Endothelial cell of umbilical vein (primary cell): ENCODE data around the gene TBC1D10A. TPM values are rescaled to one million over a fixed set of nuclear protein-coding genes. Genes with fewer than 3 reads are reported as not detected.

Experiments
- BruUV-seq: library from RNA; stranded (reverse); fragments of 400-500 nt; replicated peaks from 2 replicates; lab custom pipeline; 2021; lab: Mats Ljungman, UMichigan
- CTCF ChIA-PET: fragments of 300-600, 350-600 bp; sonication (Branson Sonifier 250); formaldehyde crosslinking; loops from one replicate; lab custom pipeline; 2021; ENCODE audit warnings: antibody characterized with exemption, inconsistent platforms; lab: Charles Lee
- POLR2A ChIA-PET: fragments of 300-600, 350-600 bp; sonication (Branson Sonifier 250); formaldehyde crosslinking; loops from one replicate; lab custom pipeline; 2021; ENCODE audit warnings: antibody characterized with exemption, inconsistent platforms; lab: Charles Lee
- DNase-seq: peaks from one replicate; pipeline ENCODE4 v3.0.0-alpha.2; 2011; ENCODE audit warnings: low read depth, low spot score
- FAIRE-seq: peaks from 2 replicates; lab custom pipeline; 2011; peaks lifted over from hg19 to GRCh38; lab: Jason Lieb, UNC
- H2AFZ ChIP-seq: 2 replicates; pipeline ENCODE4 v1.6.0; 2012; ENCODE audit warnings: low read depth, low read length, control low read depth, inconsistent platforms
- H3K27ac ChIP-seq: 2 replicates; pipeline ENCODE4 v1.5.1; 2011; ENCODE audit warnings: low read depth, mild to moderate bottlenecking, control low read depth, low read length, moderate library complexity; ENCODE audit not compliant: insufficient read depth
- H3K27me3 ChIP-seq, 2 experiments: 2 replicates each; pipeline versions ENCODE4 v1.6.0 to v1.6.1; 2011; ENCODE audit warnings: low read length in 2 of 2, mixed read lengths in 1 of 2; ENCODE audit not compliant: control insufficient read depth in 2 of 2, insufficient read depth in 2 of 2
- H3K36me3 ChIP-seq, 2 experiments: 2 replicates in 1 of 2; 3 replicates in 1 of 2; pipeline ENCODE4 v1.5.1; 2011; ENCODE audit warnings: low read length in 2 of 2, mild to moderate bottlenecking in 1 of 2, moderate library complexity in 1 of 2; ENCODE audit not compliant: control insufficient read depth in 2 of 2, insufficient read depth in 2 of 2; ENCODE audit errors: extremely low read depth in 1 of 2
- H3K4me1 ChIP-seq: 3 replicates; pipeline ENCODE4 v1.5.1; 2011; ENCODE audit warnings: mild to moderate bottlenecking, low read length; ENCODE audit not compliant: control insufficient read depth, insufficient read depth; ENCODE audit errors: extremely low read depth
- H3K4me2 ChIP-seq: 2 replicates; pipeline ENCODE4 v1.6.1; 2011; ENCODE audit warnings: low read length, control low read depth, mixed read lengths; ENCODE audit not compliant: insufficient read depth
- H3K4me3 ChIP-seq, 3 experiments: fragments of 200-600 bp in 1 of 3; sonication (generic), shearing (Covaris generic) in 1 of 3; replicated peaks in 1 of 3; 2 replicates each; pipeline ENCODE4 v1.5.1; 2011 to 2016; ENCODE audit warnings: control low read depth in 3 of 3, low read length in 3 of 3, mild to moderate bottlenecking in 2 of 3, inconsistent platforms in 1 of 3, low read depth in 1 of 3, moderate library complexity in 1 of 3; ENCODE audit not compliant: insufficient read depth in 1 of 3
- H3K79me2 ChIP-seq: 2 replicates; pipeline ENCODE4 v1.6.0; 2012; ENCODE audit warnings: low read length, inconsistent platforms; ENCODE audit not compliant: control insufficient read depth, insufficient read depth
- H3K9ac ChIP-seq: replicated peaks from 2 replicates; pipeline ENCODE3; 2011; ENCODE audit warnings: low read length, control low read depth; ENCODE audit not compliant: insufficient read depth; ENCODE audit errors: extremely low read depth
- H3K9me1 ChIP-seq: replicated peaks from 3 replicates; pipeline ENCODE4 v1.6.0; 2011; ENCODE audit warnings: mild to moderate bottlenecking, low read length; ENCODE audit not compliant: control insufficient read depth, insufficient read depth; ENCODE audit errors: extremely low read depth
- H3K9me3 ChIP-seq: replicated peaks from 2 replicates; pipeline ENCODE4 v1.5.1; 2012; ENCODE audit warnings: low read length, inconsistent platforms; ENCODE audit not compliant: control insufficient read depth, insufficient read depth
- H4K20me1 ChIP-seq: replicated peaks from 2 replicates; pipeline ENCODE3; 2011; ENCODE audit warnings: mild to moderate bottlenecking, low read length; ENCODE audit not compliant: control insufficient read depth, insufficient read depth; ENCODE audit errors: extremely low read depth
- CTCF ChIP-seq, 2 donors: IDR thresholded peaks; 1 replicate in 1 of 2; 2 replicates in 1 of 2; pipeline ENCODE4 v1.5.1; 2011; ENCODE audit warnings: low read length in 2 of 2, mild to moderate bottlenecking in 2 of 2, moderate library complexity in 2 of 2, control low read depth in 1 of 2, inconsistent platforms in 1 of 2, low read depth in 1 of 2; ENCODE audit not compliant: insufficient read depth in 1 of 2; ENCODE audit errors: extremely low read depth in 1 of 2
- EZH2 ChIP-seq: IDR thresholded peaks from 2 replicates; pipeline ENCODE4 v1.6.1; 2012; ENCODE audit warnings: borderline replicate concordance, low read depth, mild to moderate bottlenecking, moderate library complexity, low read length, inconsistent platforms; ENCODE audit not compliant: severe bottlenecking
- FOS ChIP-seq: IDR thresholded peaks from 2 replicates; pipeline ENCODE4 v1.6.1; 2011; ENCODE audit warnings: mild to moderate bottlenecking, low read length, moderate library complexity, borderline replicate concordance; ENCODE audit not compliant: insufficient read depth
- GATA2 ChIP-seq: IDR thresholded peaks from 2 replicates; pipeline ENCODE4 v1.7.0; 2011; ENCODE audit warnings: low read depth, mild to moderate bottlenecking, moderate library complexity, mixed read lengths, low read length; ENCODE audit not compliant: insufficient read length, insufficient read depth
- JUN ChIP-seq: IDR thresholded peaks from 2 replicates; pipeline ENCODE4 v1.6.1; 2011; ENCODE audit warnings: borderline replicate concordance, low read depth; ENCODE audit not compliant: insufficient read length, insufficient read depth
- MAX ChIP-seq: IDR thresholded peaks from 2 replicates; pipeline ENCODE4 v1.6.1; 2011; ENCODE audit not compliant: insufficient read depth, insufficient read length
- MYC ChIP-seq: IDR thresholded peaks from one replicate; pipeline ENCODE4 v1.6.1; 2011; ENCODE audit warnings: mild to moderate bottlenecking, low read depth, low read length
- POLR2A ChIP-seq: IDR thresholded peaks from 2 replicates; pipeline ENCODE4 v1.6.1; 2012; ENCODE audit warnings: low read depth, mild to moderate bottlenecking, control low read depth, low read length
- POLR2AphosphoS5 ChIP-seq: IDR thresholded peaks from 2 replicates; pipeline ENCODE4 v1.6.1; 2012; ENCODE audit warnings: low read depth, mild to moderate bottlenecking, control low read depth, low read length, moderate library complexity; ENCODE audit not compliant: insufficient read depth
- dilution Hi-C: fragments of 300-500 bp; cut with MboI; formaldehyde crosslinking; loops from one replicate; pipeline ENCODE4 v1.15.0; 2019; ENCODE audit warnings: low sequenced_read_pairs; ENCODE audit not compliant: extremely low pct_ligation_motif_present
- intact Hi-C: fragments of 100-400 bp; cut with micrococcal nuclease; formaldehyde crosslinking; loops from one replicate; pipeline ENCODE4 v1.10.0; 2022
- polyA plus RNA-seq, 4 experiments: library from polyadenylated mRNA; depleted of rRNA in 3 of 4; stranded (reverse) in 3 of 4; unstranded in 1 of 4; fragments of >200 nt; gene quantifications; 2 replicates each; pipeline versions ENCODE4 v1.2.1 to v1.2.3, GENCODE V29; 2011 to 2012; ENCODE audit warnings: missing spikeins in 1 of 4
- total RNA-seq: library from RNA; stranded (reverse); gene quantifications from 2 replicates; pipeline ENCODE4 v1.2.3, GENCODE V29; 2021

Gene TBC1D10A
- total and polyA plus RNA-seq, 2 donors (not counting 3 experiments of a cell fraction or from before 2014, with no cell fraction given): 10.0 to 11.9 TPM

DNA sequence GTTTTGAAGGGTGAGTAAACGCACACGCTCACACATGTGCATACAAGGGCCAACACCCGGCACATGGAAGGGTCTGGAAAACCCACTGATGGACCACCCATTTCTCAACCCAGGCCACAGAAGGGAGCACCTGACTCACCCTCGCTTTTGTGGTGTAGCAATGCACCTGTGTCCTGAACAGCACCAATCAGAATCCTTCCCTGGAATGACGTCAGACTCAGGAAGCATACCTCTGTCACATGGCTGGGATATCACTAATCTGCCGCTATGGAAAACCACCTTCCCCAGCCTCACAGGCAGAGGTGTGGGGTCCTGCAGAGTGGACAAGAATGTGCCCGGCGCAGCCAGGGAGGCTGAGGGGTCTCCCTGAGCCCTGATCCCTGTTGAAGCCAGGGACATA is 51.1 kb downstream of the TBC1D10A start:
- no peak overlapping the region for H3K4me2 ChIP-seq
- dilution Hi-C loops (no loop called here), intact Hi-C loops (no loop called here)
- H3K9ac ChIP-seq: no peak overlapping the region
- no peaks in the 10 kb centered on the region for H3K9me1 ChIP-seq
- FAIRE-seq (no peak), DNase-seq (no peak)
- no peak overlapping the region for H3K4me3 ChIP-seq
- H3K27me3 ChIP-seq: no peaks in the 10 kb centered on the region
- no TSS peak for BruUV-seq
- POLR2A ChIA-PET: no interaction called here
- no peak overlapping the region for H3K27ac ChIP-seq
- CTCF ChIA-PET: interaction anchor here (3.4 kb wide), 1 partner anchor 11 kb away, joined by 37 read pairs; no protein-coding TSS in a partner anchor
- TF ChIP-seq POLR2AphosphoS5 (no peak), GATA2 (no peak), MYC (no peak), JUN (no peak), POLR2A (no peak), EZH2 (no peak), MAX (no peak), CTCF (IDR thresholded peaks at IDR 0.05; ENCODE audit: extremely low read depth in 1 of 2, insufficient read depth in 1 of 2, low read depth in 1 of 2, low read length in 2 of 2) (no peak), FOS (no peak)
- peaks cover 16% of the 10 kb centered on the region for H3K4me1 ChIP-seq
- H3K36me3 ChIP-seq: no peaks in the 10 kb centered on the region
- H3K79me2 ChIP-seq: no peaks in the 10 kb centered on the region
- no peak overlapping the region for H2AFZ ChIP-seq
- H4K20me1 ChIP-seq: no peaks in the 10 kb centered on the region
- H3K9me3 ChIP-seq: no peaks in the 10 kb centered on the region
